GM10248 (cell line): ENCODE measurements around the gene TTC22.

Source experiments
- CTCF ChIA-PET: fragments of 300-600 bp; sonication (Branson Sonifier 250); formaldehyde crosslinking; extraction: SDS; loops from one replicate; lab custom pipeline; 2021; ENCODE audit warnings: antibody characterized with exemption; lab: Yijun Ruan, JAX
- POLR2A ChIA-PET: fragments of 350-650 bp; sonication (Branson Sonifier 250); formaldehyde crosslinking; extraction: SDS; loops from one replicate; lab custom pipeline; 2020; ENCODE audit warnings: antibody characterized with exemption; lab: Yijun Ruan, JAX
- DNase-seq: peaks from one replicate; pipeline ENCODE4 v3.0.0; 2012; ENCODE audit errors: extremely low spot score
- CTCF ChIP-seq: IDR thresholded peaks from 2 replicates; pipeline ENCODE4 v1.5.1; 2012; ENCODE audit warnings: mild to moderate bottlenecking, low read depth; ENCODE audit errors: extremely low read depth, missing control alignments, control extremely low read depth

TTC22 gene

GRCh38 chr1:54842206-54842915, 41.2 kb upstream of the TTC22 start:
- ChIA-PET POLR2A (no interaction called here), CTCF (interaction anchor here (1.2 kb wide), 1 partner anchor 10 kb away, joined by 3 read pairs; no protein-coding TSS in a partner anchor)
- no peak for TF ChIP-seq CTCF
- no peak for DNase-seq

GRCh38 chr1:54839824-54840223, 38.7 kb upstream of the TTC22 start:
- POLR2A ChIA-PET = no interaction called here
- no peak for DNase-seq
- no peak for TF ChIP-seq CTCF
- CTCF ChIA-PET = no interaction called here

GRCh38 chr1:54838565-54839180, 37.5 kb upstream of the TTC22 start:
- CTCF ChIA-PET = no interaction called here
- POLR2A ChIA-PET = no interaction called here
- DNase-seq = no peak
- no peak for TF ChIP-seq CTCF

- no peak for TF ChIP-seq CTCF
- POLR2A ChIA-PET = no interaction called here
- CTCF ChIA-PET = interaction anchor here (0.7 kb wide), 1 partner anchor 11 kb away, joined by 3 read pairs; no protein-coding TSS in a partner anchor
- no peak for DNase-seq
Observed at GRCh38 chr1:54837002-54837853, 36.1 kb upstream of the TTC22 start.

- POLR2A ChIA-PET = no interaction called here
- CTCF ChIA-PET = no interaction called here
- no peak for TF ChIP-seq CTCF
- DNase-seq = no peak
Observed at GRCh38 chr1:54836594-54836993, 35.5 kb upstream of the TTC22 start.

- ChIA-PET POLR2A (no interaction called here), CTCF (interaction anchor here (1.6 kb wide), 1 partner anchor 26 kb away, joined by 3 read pairs; no protein-coding TSS in a partner anchor)
- TF ChIP-seq CTCF = no peak
- no peak for DNase-seq
Observed at GRCh38 chr1:54835970-54836369, 34.8 kb upstream of the TTC22 start.
